Fibroblast of pulmonary artery (primary cell): ENCODE measurements around the gene SLC37A2.

Source experiments
- DNase-seq: peaks from one replicate; pipeline ENCODE4 v3.0.0-alpha.2; 2010; ENCODE audit warnings: low read depth
- H3K4me3 ChIP-seq: replicated peaks from 2 replicates; pipeline ENCODE4 v1.5.1; 2011; ENCODE audit warnings: low read depth, mild to moderate bottlenecking, control low read depth, low read length, moderate library complexity
- CTCF ChIP-seq: IDR thresholded peaks from 2 replicates; pipeline ENCODE4 v1.5.1; 2011; ENCODE audit warnings: mild to moderate bottlenecking, control low read depth, low read length, inconsistent platforms; ENCODE audit errors: missing control alignments

The SLC37A2 gene

GRCh38 chr11:125093502-125093901 is 30.4 kb downstream of the SLC37A2 start:
- TF ChIP-seq CTCF = no peak
- no peak for DNase-seq
- H3K4me3 ChIP-seq = no peak overlapping the region

GRCh38 chr11:125094731-125095130 is 31.6 kb downstream of the SLC37A2 start:
- H3K4me3 ChIP-seq = no peak overlapping the region
- no peak for DNase-seq
- no peak for TF ChIP-seq CTCF

GRCh38 chr11:125100136-125100535 is 37.0 kb downstream of the SLC37A2 start:
- TF ChIP-seq CTCF = no peak
- no peak for DNase-seq
- no peak overlapping the region for H3K4me3 ChIP-seq

GRCh38 chr11:125101596-125101995 is 38.5 kb downstream of the SLC37A2 start:
- no peak overlapping the region for H3K4me3 ChIP-seq
- no peak for DNase-seq
- no peak for TF ChIP-seq CTCF

GRCh38 chr11:125102025-125102424 is 38.9 kb downstream of the SLC37A2 start:
- no peak overlapping the region for H3K4me3 ChIP-seq
- DNase-seq = no peak
- TF ChIP-seq CTCF = no peak

GRCh38 chr11:125102510-125102909 is 39.4 kb downstream of the SLC37A2 start:
- DNase-seq = no peak
- TF ChIP-seq CTCF = no peak
- no peak overlapping the region for H3K4me3 ChIP-seq

GRCh38 chr11:125105926-125106325 is 42.8 kb downstream of the SLC37A2 start:
- no peak overlapping the region for H3K4me3 ChIP-seq
- DNase-seq = no peak
- TF ChIP-seq CTCF = no peak
